OCI-LY3 (cell line): ENCODE results near the gene MARK4.

ENCODE experiments used
- H2AFZ ChIP-seq: fragments of 200-600, 300-600 bp; shearing (Covaris generic); 2 replicates; pipeline ENCODE4 v1.6.0; 2014; ENCODE audit warnings: antibody characterized with exemption, low read depth, low read length
- H3K27ac ChIP-seq: fragments of 200-600, 300-600 bp; sonication (generic); 2 replicates; pipeline ENCODE4 v1.5.1; 2014; ENCODE audit warnings: mild to moderate bottlenecking, low read length, moderate library complexity, mixed read lengths
- H3K27me3 ChIP-seq: fragments of 200-600, 300-600 bp; sonication (generic); 2 replicates; pipeline ENCODE4 v1.6.1; 2014; ENCODE audit warnings: low read depth, low read length, mixed read lengths
- H3K36me3 ChIP-seq: fragments of 200-600, 300-600 bp; sonication (generic); replicated peaks from 2 replicates; pipeline ENCODE3; 2014; ENCODE audit warnings: low read depth, low read length, mixed read lengths
- H3K4me1 ChIP-seq: fragments of 300-600, 200-600 bp; sonication (generic); 2 replicates; pipeline ENCODE4 v1.6.1; 2014; ENCODE audit warnings: low read length, mixed read lengths
- H3K4me2 ChIP-seq: fragments of 200-600, 300-600 bp; sonication (generic); 2 replicates; pipeline ENCODE4 v1.6.1; 2014; ENCODE audit warnings: low read length, mixed read lengths
- H3K4me3 ChIP-seq: fragments of 300-600, 200-600 bp; sonication (generic); 2 replicates; pipeline ENCODE4 v1.5.1; 2014; ENCODE audit warnings: antibody characterized with exemption, mild to moderate bottlenecking, low read length, moderate library complexity
- H3K79me2 ChIP-seq: fragments of 300-600, 200-600 bp; shearing (Covaris generic); 2 replicates; pipeline ENCODE4 v1.6.1; 2014; ENCODE audit warnings: mild to moderate bottlenecking, low read length, mixed read lengths
- H3K9ac ChIP-seq: fragments of 300-600, 200-600 bp; shearing (Covaris generic); 2 replicates; pipeline ENCODE4 v1.6.0; 2014; ENCODE audit warnings: mild to moderate bottlenecking, low read length, moderate library complexity
- H3K9me3 ChIP-seq: fragments of 200-600, 300-600 bp; shearing (Covaris generic); 2 replicates; pipeline ENCODE4 v1.6.1; 2014; ENCODE audit warnings: low read length, mixed read lengths; ENCODE audit not compliant: insufficient read depth
- H4K20me1 ChIP-seq: fragments of 200-600, 300-600 bp; sonication (generic); 2 replicates; pipeline ENCODE4 v1.6.1; 2016; ENCODE audit warnings: low read length, mixed read lengths; ENCODE audit not compliant: insufficient read depth
- EZH2phosphoT487 ChIP-seq: fragments of 200-600 bp; shearing (Covaris generic); IDR thresholded peaks from 2 replicates; pipeline ENCODE4 v1.6.1; 2018; ENCODE audit warnings: antibody characterized with exemption, mixed run types, low read depth
- TF ChIP-seq, protein P1 (sequence below): fragments of 200-600, 300-600 bp; sonication (generic); IDR thresholded peaks from 2 replicates; pipeline ENCODE4 v1.5.1; 2014; ENCODE audit warnings: antibody characterized with exemption, low read length, low read depth

The MARK4 gene

DNA sequence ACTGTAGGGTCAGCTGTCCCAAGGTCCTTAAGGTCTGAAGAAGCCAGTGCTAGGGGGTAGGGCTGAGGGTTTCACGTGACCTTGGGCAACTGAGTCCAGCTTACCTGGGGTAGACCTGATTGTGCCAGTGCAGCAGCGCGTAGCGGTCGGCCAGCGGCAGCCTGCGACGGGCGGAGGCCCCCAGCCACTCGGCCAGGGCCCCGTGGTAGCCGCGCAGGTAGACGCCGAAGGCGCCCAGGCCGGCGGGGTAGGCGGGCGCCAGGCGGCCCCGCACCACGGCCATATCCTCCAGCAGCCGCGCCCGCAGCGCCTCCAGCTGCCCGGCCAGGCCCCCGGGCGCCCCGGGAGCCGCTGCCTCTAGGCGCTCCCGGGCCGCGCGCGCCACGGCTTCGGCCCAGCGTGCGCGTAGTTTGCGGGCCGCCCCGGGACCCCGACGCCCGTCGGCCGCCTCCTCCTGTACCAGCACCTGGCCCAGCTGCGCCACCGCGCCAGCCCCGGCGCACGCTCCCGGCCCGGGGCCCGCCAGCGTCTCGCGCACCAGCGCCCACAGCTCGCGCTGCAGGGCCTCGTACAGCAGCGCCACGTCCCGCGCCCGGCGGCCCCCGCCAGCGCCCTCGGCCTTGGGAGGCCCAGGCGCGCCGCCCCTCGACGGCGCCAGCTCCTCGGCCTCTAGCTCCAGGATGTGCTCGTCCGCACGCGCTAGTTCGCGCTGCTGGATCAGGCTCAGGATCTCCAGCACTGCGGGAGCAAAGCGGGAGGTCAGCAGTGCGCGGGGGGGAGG, 16.8 kb upstream of the MARK4 start:
- Histone ChIP-seq H3K36me3 (no peaks in the 10 kb centered on the region), H3K79me2 (no peaks in the 10 kb centered on the region), H3K27ac (no peak overlapping the region), H2AFZ (no peak overlapping the region), H3K9me3 (no peaks in the 10 kb centered on the region), H3K4me3 (no peak overlapping the region), H3K27me3 (peaks cover 5% of the 10 kb centered on the region), H3K9ac (no peak overlapping the region), H3K4me1 (no peaks in the 10 kb centered on the region), H4K20me1 (no peaks in the 10 kb centered on the region), H3K4me2 (no peak overlapping the region)
- TF ChIP-seq, protein P1, sequence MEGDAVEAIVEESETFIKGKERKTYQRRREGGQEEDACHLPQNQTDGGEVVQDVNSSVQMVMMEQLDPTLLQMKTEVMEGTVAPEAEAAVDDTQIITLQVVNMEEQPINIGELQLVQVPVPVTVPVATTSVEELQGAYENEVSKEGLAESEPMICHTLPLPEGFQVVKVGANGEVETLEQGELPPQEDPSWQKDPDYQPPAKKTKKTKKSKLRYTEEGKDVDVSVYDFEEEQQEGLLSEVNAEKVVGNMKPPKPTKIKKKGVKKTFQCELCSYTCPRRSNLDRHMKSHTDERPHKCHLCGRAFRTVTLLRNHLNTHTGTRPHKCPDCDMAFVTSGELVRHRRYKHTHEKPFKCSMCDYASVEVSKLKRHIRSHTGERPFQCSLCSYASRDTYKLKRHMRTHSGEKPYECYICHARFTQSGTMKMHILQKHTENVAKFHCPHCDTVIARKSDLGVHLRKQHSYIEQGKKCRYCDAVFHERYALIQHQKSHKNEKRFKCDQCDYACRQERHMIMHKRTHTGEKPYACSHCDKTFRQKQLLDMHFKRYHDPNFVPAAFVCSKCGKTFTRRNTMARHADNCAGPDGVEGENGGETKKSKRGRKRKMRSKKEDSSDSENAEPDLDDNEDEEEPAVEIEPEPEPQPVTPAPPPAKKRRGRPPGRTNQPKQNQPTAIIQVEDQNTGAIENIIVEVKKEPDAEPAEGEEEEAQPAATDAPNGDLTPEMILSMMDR: no peak
- no peak for TF ChIP-seq EZH2phosphoT487

DNA sequence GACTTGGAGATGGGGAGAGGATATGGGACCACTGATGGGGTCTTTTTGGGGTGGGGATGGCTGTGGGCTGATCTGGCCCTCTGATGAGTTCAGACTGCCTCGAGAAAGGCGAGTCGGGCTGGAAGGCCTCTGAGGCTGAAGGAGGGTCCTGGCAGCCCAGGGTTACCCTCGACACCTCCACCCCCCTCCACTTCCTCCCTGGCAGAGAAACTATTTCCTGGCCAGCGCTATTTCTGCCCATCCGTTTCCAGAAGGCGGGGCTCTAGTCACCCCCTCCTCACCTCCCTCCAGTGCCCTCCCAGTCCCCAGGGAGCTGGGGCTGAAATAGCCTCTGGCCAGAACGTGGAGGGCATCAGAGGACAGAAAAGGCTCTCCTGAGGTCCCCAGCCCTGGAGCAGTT, 15.6 kb upstream of the MARK4 start:
- Histone ChIP-seq H3K4me1 (no peaks in the 10 kb centered on the region), H3K27me3 (peaks cover 5% of the 10 kb centered on the region), H3K4me3 (no peak overlapping the region), H3K9ac (no peak overlapping the region), H2AFZ (no peak overlapping the region), H3K4me2 (no peak overlapping the region), H4K20me1 (no peaks in the 10 kb centered on the region), H3K9me3 (no peaks in the 10 kb centered on the region), H3K27ac (no peak overlapping the region), H3K36me3 (no peaks in the 10 kb centered on the region), H3K79me2 (no peaks in the 10 kb centered on the region)
- TF ChIP-seq, protein P1: no peak
- no peak for TF ChIP-seq EZH2phosphoT487

DNA sequence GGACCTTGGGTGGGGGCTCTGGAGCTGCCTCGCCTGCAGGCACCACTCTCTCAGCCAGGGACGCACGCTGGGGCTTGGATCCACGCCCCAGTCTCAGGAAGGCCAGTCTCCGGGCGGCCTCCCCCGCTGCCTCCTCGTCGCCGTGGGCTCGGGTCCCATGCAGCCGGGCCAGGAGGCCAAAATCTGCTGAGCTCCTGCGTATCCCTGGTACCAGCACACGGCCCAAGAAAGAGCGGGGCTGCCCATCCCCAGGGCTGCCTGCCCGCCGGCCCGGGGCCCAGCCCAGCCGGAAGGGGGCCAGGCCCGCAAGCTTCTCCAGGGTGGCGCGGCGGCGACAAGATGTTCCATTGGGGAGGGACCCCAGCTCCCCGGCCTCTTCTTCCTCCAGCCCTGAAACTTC, 12.5 kb upstream of the MARK4 start:
- Histone ChIP-seq H3K9me3 (no peaks in the 10 kb centered on the region), H2AFZ (no peak overlapping the region), H3K4me2 (no peak overlapping the region), H4K20me1 (no peaks in the 10 kb centered on the region), H3K27ac (no peak overlapping the region), H3K27me3 (peaks cover 5% of the 10 kb centered on the region; the same call in 1 of the 2 replicates), H3K4me3 (no peak overlapping the region), H3K9ac (no peak overlapping the region), H3K79me2 (no peaks in the 10 kb centered on the region), H3K4me1 (no peaks in the 10 kb centered on the region), H3K36me3 (no peaks in the 10 kb centered on the region)
- TF ChIP-seq EZH2phosphoT487: no peak
- TF ChIP-seq, protein P1: no peak

DNA sequence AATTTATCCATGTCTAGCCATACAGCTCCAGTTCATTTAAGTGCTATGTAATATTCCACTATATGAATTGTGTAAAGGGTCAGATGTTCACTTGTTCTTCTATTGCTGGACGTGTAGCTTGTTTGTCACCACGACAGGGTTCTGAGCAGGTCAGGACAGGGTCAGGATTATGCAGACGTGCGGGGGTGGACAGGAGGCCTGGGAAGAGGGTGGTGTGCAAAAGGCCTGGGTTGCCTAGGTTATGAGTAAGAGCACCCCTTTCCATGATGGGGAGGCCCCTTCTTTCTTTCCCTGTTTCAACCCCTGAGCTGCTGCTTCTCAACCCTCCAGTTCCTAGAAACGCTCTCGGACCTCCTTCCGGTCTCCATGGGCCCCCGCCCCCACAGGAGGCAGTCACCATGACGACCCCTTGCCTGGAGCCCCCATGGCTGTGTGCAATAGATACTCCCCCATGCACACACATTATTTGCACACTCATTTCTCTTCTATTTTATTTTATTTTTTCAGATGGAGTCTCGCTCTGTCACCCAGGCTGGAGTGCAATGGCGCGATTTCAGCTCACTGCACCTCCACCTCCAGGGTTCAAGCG, 7.8 kb upstream of the MARK4 start:
- Histone ChIP-seq H3K27ac (no peak overlapping the region), H4K20me1 (no peaks in the 10 kb centered on the region), H3K9ac (no peak overlapping the region), H3K27me3 (no peaks in the 10 kb centered on the region), H2AFZ (no peak overlapping the region), H3K36me3 (no peaks in the 10 kb centered on the region), H3K9me3 (no peaks in the 10 kb centered on the region), H3K4me3 (no peak overlapping the region), H3K4me1 (peaks cover 3% of the 10 kb centered on the region; the same call in 1 of the 2 replicates), H3K4me2 (no peak overlapping the region), H3K79me2 (no peaks in the 10 kb centered on the region)
- TF ChIP-seq, protein P1: no peak
- TF ChIP-seq EZH2phosphoT487: no peak
